HEK293 (cell line): Measurements from ENCODE around the gene CNOT4.

ENCODE experiments used
- CTCF ChIA-PET: fragments of 350-600 bp; formaldehyde crosslinking; extraction: SDS; loops from one replicate; lab custom pipeline; 2021; ENCODE audit warnings: antibody characterized with exemption; lab: Yijun Ruan, JAX
- POLR2A ChIA-PET: fragments of 300-600 bp; formaldehyde crosslinking; extraction: SDS; loops from one replicate; lab custom pipeline; 2020; ENCODE audit warnings: antibody characterized with exemption, inconsistent platforms; lab: Yijun Ruan, JAX
- H3K27ac ChIP-seq: fragments of 200-500 bp; sonication (Bioruptor generic); 2 replicates; pipeline ENCODE4 v1.5.1; 2014; ENCODE audit warnings: low read depth, low read length, control low read depth, inconsistent platforms; ENCODE audit errors: extremely low read depth
- H3K36me3 ChIP-seq, 2 experiments: fragments of 200-500 bp in 1 of 2; sonication (Bioruptor generic) in 1 of 2; 1 replicate in 1 of 2; 2 replicates in 1 of 2; pipeline ENCODE4 v1.5.1; 2014 to 2017; ENCODE audit warnings: inconsistent platforms in 2 of 2, low read length in 2 of 2; ENCODE audit not compliant: control insufficient read depth in 2 of 2, insufficient read depth in 1 of 2
- H3K4me1 ChIP-seq: fragments of 200-500 bp; sonication (Bioruptor generic); 2 replicates; pipeline ENCODE4 v1.5.1; 2014; ENCODE audit warnings: mild to moderate bottlenecking, low read length, inconsistent platforms; ENCODE audit not compliant: control insufficient read depth, insufficient read depth
- H3K4me3 ChIP-seq: 2 replicates; pipeline ENCODE4 v1.5.1; 2011; ENCODE audit warnings: low read depth, mild to moderate bottlenecking, control low read depth, low read length, moderate library complexity
- H3K9me3 ChIP-seq: fragments of 200-500 bp; sonication (Bioruptor generic); 2 replicates; pipeline ENCODE4 v1.5.1; 2014; ENCODE audit warnings: low read depth, low read length, inconsistent platforms; ENCODE audit not compliant: control insufficient read depth, insufficient read depth
- GFI1B ChIP-seq: fragments of 450-650 bp; formaldehyde crosslinking; IDR thresholded peaks from 2 replicates; pipeline ENCODE4 v1.5.1; 2016; ENCODE audit warnings: missing biosample characterization, missing genetic modification characterization
- KLF1 ChIP-seq: fragments of 450-650 bp; formaldehyde crosslinking; IDR thresholded peaks from 2 replicates; pipeline ENCODE4 v1.5.1; 2016; ENCODE audit warnings: missing biosample characterization, missing genetic modification characterization
- OVOL3 ChIP-seq: fragments of 450-650 bp; formaldehyde crosslinking; IDR thresholded peaks from 2 replicates; pipeline ENCODE4 v1.5.1; 2016; ENCODE audit warnings: missing biosample characterization, missing genetic modification characterization
- PRDM1 ChIP-seq: fragments of 450-650 bp; formaldehyde crosslinking; IDR thresholded peaks from 2 replicates; pipeline ENCODE4; 2016; ENCODE audit warnings: missing biosample characterization, missing genetic modification characterization
- ZBTB21 ChIP-seq: fragments of 450-650 bp; formaldehyde crosslinking; IDR thresholded peaks from 2 replicates; pipeline ENCODE4 v1.5.1; 2017; ENCODE audit warnings: missing biosample characterization, missing genetic modification characterization
- ZFHX2 ChIP-seq: fragments of 450-650 bp; formaldehyde crosslinking; conservative IDR thresholded peaks from 2 replicates; pipeline ENCODE4 v1.5.1; 2016; ENCODE audit warnings: missing biosample characterization, missing genetic modification characterization
- ZFP37 ChIP-seq: fragments of 450-650 bp; formaldehyde crosslinking; IDR thresholded peaks from 2 replicates; pipeline ENCODE4 v1.5.1; 2016; ENCODE audit warnings: missing biosample characterization, missing genetic modification characterization
- ZNF10 ChIP-seq: fragments of 450-650 bp; formaldehyde crosslinking; IDR thresholded peaks from 2 replicates; pipeline ENCODE4 v1.5.1; 2017; ENCODE audit warnings: missing biosample characterization, missing genetic modification characterization
- ZNF140 ChIP-seq: fragments of 450-650 bp; formaldehyde crosslinking; IDR thresholded peaks from 2 replicates; pipeline ENCODE4 v1.5.1; 2016; ENCODE audit warnings: missing biosample characterization, missing genetic modification characterization
- ZNF175 ChIP-seq: fragments of 450-650 bp; formaldehyde crosslinking; IDR thresholded peaks from 2 replicates; pipeline ENCODE4 v1.5.1; 2016; ENCODE audit warnings: missing biosample characterization, missing genetic modification characterization
- ZNF514 ChIP-seq: fragments of 450-650 bp; formaldehyde crosslinking; IDR thresholded peaks from 2 replicates; pipeline ENCODE4 v1.5.1; 2016; ENCODE audit warnings: missing biosample characterization, missing genetic modification characterization
- ZXDB ChIP-seq: fragments of 450-650 bp; formaldehyde crosslinking; IDR thresholded peaks from 2 replicates; pipeline ENCODE4 v1.5.1; 2016; ENCODE audit warnings: missing biosample characterization, missing genetic modification characterization
- TF ChIP-seq, protein P1 (sequence below): fragments of 450-650 bp; formaldehyde crosslinking; conservative IDR thresholded peaks from 2 replicates; pipeline ENCODE4 v1.5.1; 2016; ENCODE audit warnings: low read depth, missing biosample characterization, missing genetic modification characterization
- TF ChIP-seq, protein P2 (sequence below): fragments of 450-650 bp; formaldehyde crosslinking; IDR thresholded peaks from 2 replicates; pipeline ENCODE4 v1.5.1; 2017; ENCODE audit warnings: missing biosample characterization, missing genetic modification characterization

CNOT4 gene

DNA sequence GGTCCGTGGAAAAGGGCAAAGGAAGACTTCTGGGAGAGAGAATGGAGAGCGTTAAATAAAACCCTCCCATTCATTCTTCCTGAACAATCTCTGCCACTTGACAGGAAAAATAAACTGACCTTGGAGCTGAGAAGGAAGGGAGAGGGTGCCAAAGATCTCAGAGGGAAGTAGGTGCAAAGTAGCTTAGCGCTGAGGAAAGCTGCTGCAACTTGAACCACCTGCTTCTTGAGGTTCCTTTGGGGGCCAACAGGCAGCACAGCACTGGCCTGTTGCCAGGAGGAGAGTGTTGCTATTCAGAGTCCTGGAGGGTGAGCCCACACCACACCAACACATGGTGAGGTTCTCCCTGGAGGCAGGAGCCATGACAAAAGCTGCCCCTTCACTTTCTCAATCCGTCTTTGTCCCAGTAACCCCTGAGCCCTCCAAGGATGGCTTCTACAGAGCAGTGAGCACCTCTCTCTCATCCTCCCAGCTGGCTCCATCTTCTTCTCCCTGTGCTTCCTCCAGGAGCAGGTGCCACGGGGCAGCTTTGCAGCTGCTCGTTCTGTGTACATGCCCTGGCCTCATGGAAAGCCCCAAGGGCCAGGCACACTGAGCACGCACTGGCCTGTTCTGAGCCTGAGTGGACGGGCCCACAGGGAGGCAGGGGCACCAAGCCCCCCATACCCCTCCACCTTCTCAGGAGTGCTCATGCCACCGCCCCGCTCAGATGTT, 174.9 kb downstream of the CNOT4 start:
- Histone ChIP-seq H3K4me1 (no peaks in the 10 kb centered on the region), H3K27ac (no peak overlapping the region), H3K4me3 (no peak overlapping the region), H3K9me3 (no peaks in the 10 kb centered on the region), H3K36me3 (no peaks in the 10 kb centered on the region)
- ChIA-PET CTCF (interaction anchor here (0.6 to 3.6 kb wide), 29 partner anchors 9 to 648 kb away, joined by 3 to 110 read pairs (median 4); no protein-coding TSS in a partner anchor), POLR2A (interaction anchor here (0.7 kb wide), 1 partner anchor 61 kb away, joined by 3 read pairs; no protein-coding TSS in a partner anchor)
- TF ChIP-seq ZNF140 (tag by site-specific recombination) = no peak
- TF ChIP-seq KLF1 (tag by site-specific recombination) = no peak
- TF ChIP-seq ZNF514 (tag by site-specific recombination) = no peak
- TF ChIP-seq ZNF175 (tag by site-specific recombination) = no peak
- no peak for TF ChIP-seq ZFP37 (tag by site-specific recombination)
- no peak for TF ChIP-seq GFI1B

- ChIA-PET CTCF (interaction anchor here (2.4 to 3.6 kb wide), 3 partner anchors 50 to 59 kb away, joined by 5 to 110 read pairs (median 38); no protein-coding TSS in a partner anchor), POLR2A (no interaction called here)
- no peaks in the 10 kb centered on the region for H3K4me1 ChIP-seq
- no peaks in the 10 kb centered on the region for H3K9me3 ChIP-seq
- H3K4me3 ChIP-seq = no peak overlapping the region
- H3K36me3 ChIP-seq = no peaks in the 10 kb centered on the region
- no peak overlapping the region for H3K27ac ChIP-seq
- TF ChIP-seq ZNF10 (tag by site-specific recombination) = no peak
- TF ChIP-seq ZBTB21 = no peak
Observed at GRCh38 chr7:135333946-135334345, 176.0 kb downstream of the CNOT4 start.

DNA sequence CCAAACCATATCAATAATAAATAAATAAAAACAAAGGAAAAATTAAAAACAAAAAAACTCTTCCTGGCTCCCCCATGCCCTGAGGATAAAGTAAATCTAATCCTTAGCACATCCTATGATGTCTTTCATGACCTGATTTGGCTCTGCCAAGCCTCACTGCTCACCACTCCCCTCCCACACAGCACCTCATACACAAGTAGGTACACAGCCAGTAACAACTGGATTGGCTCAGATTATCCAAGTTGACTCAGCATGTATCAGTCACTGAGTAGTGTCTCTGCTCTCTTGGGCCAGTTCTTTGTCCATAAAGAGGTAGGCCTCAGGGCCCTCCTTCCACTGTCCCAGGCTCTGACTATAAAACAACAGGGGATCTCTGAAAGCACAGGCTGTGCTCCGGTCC, 176.7 kb downstream of the CNOT4 start:
- TF ChIP-seq ZXDB (tag by site-specific recombination) (no peak), OVOL3 (tag by site-specific recombination) (no peak), PRDM1 (tag by site-specific recombination) (no peak), ZFHX2 (tag by site-specific recombination) (peak; percentile 57)
- TF ChIP-seq, protein P1, sequence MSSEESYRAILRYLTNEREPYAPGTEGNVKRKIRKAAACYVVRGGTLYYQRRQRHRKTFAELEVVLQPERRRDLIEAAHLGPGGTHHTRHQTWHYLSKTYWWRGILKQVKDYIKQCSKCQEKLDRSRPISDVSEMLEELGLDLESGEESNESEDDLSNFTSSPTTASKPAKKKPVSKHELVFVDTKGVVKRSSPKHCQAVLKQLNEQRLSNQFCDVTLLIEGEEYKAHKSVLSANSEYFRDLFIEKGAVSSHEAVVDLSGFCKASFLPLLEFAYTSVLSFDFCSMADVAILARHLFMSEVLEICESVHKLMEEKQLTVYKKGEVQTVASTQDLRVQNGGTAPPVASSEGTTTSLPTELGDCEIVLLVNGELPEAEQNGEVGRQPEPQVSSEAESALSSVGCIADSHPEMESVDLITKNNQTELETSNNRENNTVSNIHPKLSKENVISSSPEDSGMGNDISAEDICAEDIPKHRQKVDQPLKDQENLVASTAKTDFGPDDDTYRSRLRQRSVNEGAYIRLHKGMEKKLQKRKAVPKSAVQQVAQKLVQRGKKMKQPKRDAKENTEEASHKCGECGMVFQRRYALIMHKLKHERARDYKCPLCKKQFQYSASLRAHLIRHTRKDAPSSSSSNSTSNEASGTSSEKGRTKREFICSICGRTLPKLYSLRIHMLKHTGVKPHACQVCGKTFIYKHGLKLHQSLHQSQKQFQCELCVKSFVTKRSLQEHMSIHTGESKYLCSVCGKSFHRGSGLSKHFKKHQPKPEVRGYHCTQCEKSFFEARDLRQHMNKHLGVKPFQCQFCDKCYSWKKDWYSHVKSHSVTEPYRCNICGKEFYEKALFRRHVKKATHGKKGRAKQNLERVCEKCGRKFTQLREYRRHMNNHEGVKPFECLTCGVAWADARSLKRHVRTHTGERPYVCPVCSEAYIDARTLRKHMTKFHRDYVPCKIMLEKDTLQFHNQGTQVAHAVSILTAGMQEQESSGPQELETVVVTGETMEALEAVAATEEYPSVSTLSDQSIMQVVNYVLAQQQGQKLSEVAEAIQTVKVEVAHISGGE (tag by site-specific recombination) = no peak
- TF ChIP-seq, protein P2, sequence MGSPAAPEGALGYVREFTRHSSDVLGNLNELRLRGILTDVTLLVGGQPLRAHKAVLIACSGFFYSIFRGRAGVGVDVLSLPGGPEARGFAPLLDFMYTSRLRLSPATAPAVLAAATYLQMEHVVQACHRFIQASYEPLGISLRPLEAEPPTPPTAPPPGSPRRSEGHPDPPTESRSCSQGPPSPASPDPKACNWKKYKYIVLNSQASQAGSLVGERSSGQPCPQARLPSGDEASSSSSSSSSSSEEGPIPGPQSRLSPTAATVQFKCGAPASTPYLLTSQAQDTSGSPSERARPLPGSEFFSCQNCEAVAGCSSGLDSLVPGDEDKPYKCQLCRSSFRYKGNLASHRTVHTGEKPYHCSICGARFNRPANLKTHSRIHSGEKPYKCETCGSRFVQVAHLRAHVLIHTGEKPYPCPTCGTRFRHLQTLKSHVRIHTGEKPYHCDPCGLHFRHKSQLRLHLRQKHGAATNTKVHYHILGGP (tag by site-specific recombination) = no peak
- Histone ChIP-seq H3K4me1 (no peaks in the 10 kb centered on the region), H3K27ac (no peak overlapping the region), H3K4me3 (no peak overlapping the region), H3K9me3 (no peaks in the 10 kb centered on the region), H3K36me3 (no peaks in the 10 kb centered on the region)
- POLR2A ChIA-PET = no interaction called here
- CTCF ChIA-PET = interaction anchor here (0.6 to 3.6 kb wide), 2 partner anchors 45 to 53 kb away, joined by 3 to 110 read pairs; no protein-coding TSS in a partner anchor
